ENCODE data around the gene POP4.

POP4 gene

DNA sequence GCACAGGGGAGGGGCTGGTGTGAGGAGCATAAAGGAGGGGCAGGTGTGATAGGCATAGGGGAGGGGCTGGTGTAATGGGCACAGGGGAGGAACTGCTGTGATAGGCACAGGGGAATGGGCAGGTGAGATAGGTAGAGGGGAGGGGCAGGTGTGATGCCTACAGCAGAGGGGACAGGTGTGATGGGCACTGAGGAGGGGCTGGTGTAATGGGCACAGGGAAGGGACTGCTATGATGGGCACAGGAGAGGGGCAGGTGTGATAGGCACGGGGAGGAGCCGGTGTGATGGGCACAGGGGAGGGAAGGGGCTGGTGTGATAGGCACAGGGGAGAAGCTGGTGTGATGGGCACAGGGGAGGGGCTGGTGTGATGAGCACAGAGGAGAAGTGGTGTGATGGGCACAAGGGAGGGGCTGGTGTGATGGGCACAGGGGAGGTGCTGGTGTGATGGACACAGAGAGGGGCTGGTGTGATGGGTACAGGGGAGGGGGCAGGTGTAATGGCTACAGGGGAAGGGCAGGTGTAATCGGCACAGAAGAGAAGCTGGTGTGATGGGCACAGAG lies 39.5 kb upstream of the POP4 start:
- no peak for DNase-seq
- Histone ChIP-seq H4K20me1 (ENCODE audit: insufficient read depth, low read length) (no peaks in the 10 kb centered on the region), H3F3A (ENCODE audit: insufficient read depth, low read length) (no peaks in the 10 kb centered on the region), H2AFZ (ENCODE audit: low read length) (no peak overlapping the region), H3K4me3 (ENCODE audit: low read length) (no peak overlapping the region), H3K9ac (ENCODE audit: low read length) (no peak overlapping the region), H3K4me1 (ENCODE audit: low read length) (no peaks in the 10 kb centered on the region), H3K27ac (ENCODE audit: low read length) (no peak overlapping the region), H3K36me3 (replicated peaks; ENCODE audit: insufficient read depth, low read length) (no peaks in the 10 kb centered on the region), H3K9me3 (replicated peaks; ENCODE audit: insufficient read depth, low read length) (no peaks in the 10 kb centered on the region), H3K4me2 (ENCODE audit: low read depth, low read length) (no peak overlapping the region), H3K79me2 (ENCODE audit: low read length) (no peaks in the 10 kb centered on the region), H3K9me2 (replicated peaks; ENCODE audit: insufficient read depth, low read length) (no peaks in the 10 kb centered on the region), H3K27me3 (replicated peaks; ENCODE audit: insufficient read depth, low read length) (peaks cover 63% of the 10 kb centered on the region)
- TF ChIP-seq, protein P1, sequence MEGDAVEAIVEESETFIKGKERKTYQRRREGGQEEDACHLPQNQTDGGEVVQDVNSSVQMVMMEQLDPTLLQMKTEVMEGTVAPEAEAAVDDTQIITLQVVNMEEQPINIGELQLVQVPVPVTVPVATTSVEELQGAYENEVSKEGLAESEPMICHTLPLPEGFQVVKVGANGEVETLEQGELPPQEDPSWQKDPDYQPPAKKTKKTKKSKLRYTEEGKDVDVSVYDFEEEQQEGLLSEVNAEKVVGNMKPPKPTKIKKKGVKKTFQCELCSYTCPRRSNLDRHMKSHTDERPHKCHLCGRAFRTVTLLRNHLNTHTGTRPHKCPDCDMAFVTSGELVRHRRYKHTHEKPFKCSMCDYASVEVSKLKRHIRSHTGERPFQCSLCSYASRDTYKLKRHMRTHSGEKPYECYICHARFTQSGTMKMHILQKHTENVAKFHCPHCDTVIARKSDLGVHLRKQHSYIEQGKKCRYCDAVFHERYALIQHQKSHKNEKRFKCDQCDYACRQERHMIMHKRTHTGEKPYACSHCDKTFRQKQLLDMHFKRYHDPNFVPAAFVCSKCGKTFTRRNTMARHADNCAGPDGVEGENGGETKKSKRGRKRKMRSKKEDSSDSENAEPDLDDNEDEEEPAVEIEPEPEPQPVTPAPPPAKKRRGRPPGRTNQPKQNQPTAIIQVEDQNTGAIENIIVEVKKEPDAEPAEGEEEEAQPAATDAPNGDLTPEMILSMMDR (IDR thresholded peaks at IDR 0.05; ENCODE audit: low read length): no peak
- TF ChIP-seq EZH2 (optimal IDR thresholded peaks at IDR 0.05; ENCODE audit: low read depth, low read length) (no peak), EZH2phosphoT487 (IDR thresholded peaks at IDR 0.05; ENCODE audit: low read length) (no peak)

DNA sequence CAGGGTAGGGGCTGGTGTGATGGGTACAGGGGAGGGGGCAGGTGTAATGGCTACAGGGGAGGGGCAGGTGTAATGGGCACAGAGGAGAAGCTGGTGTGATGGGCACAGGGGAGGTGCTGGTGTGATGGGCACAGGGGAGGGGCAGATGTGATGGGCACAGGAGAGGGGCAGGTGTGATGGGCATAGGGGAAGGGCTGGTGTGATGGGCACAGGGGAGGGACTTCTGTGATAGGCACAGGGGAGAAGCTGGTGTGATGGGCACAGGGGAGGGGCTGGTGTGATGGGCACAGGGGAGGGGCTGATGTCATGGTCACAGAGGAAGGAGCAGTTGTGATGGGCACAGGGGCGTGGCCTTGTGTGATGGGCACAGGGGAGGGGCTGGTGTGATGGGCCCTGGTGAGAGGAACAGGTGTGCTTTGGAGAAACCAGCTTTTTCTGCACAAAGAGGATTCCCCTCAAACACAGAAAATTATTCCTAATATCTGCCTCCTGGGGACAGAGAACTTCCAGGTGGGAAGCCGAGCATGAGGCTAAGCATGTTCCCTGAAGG lies 38.6 kb upstream of the POP4 start:
- Histone ChIP-seq H4K20me1 (ENCODE audit: insufficient read depth, low read length) (no peaks in the 10 kb centered on the region), H3K4me1 (ENCODE audit: low read length) (no peaks in the 10 kb centered on the region), H3K9me2 (replicated peaks; ENCODE audit: insufficient read depth, low read length) (no peaks in the 10 kb centered on the region), H3K27me3 (replicated peaks; ENCODE audit: insufficient read depth, low read length) (peaks cover 66% of the 10 kb centered on the region), H3F3A (ENCODE audit: insufficient read depth, low read length) (no peaks in the 10 kb centered on the region), H3K9ac (ENCODE audit: low read length) (no peak overlapping the region), H3K27ac (ENCODE audit: low read length) (no peak overlapping the region), H3K9me3 (replicated peaks; ENCODE audit: insufficient read depth, low read length) (no peaks in the 10 kb centered on the region), H3K79me2 (ENCODE audit: low read length) (no peaks in the 10 kb centered on the region), H3K4me3 (ENCODE audit: low read length) (no peak overlapping the region), H2AFZ (ENCODE audit: low read length) (no peak overlapping the region), H3K4me2 (ENCODE audit: low read depth, low read length) (no peak overlapping the region), H3K36me3 (replicated peaks; ENCODE audit: insufficient read depth, low read length) (no peaks in the 10 kb centered on the region)
- TF ChIP-seq EZH2 (optimal IDR thresholded peaks at IDR 0.05; ENCODE audit: low read depth, low read length): no peak
- no peak for TF ChIP-seq EZH2phosphoT487 (IDR thresholded peaks at IDR 0.05; ENCODE audit: low read length)
- TF ChIP-seq, protein P1 (IDR thresholded peaks at IDR 0.05; ENCODE audit: low read length): no peak
- no peak for DNase-seq

DNA sequence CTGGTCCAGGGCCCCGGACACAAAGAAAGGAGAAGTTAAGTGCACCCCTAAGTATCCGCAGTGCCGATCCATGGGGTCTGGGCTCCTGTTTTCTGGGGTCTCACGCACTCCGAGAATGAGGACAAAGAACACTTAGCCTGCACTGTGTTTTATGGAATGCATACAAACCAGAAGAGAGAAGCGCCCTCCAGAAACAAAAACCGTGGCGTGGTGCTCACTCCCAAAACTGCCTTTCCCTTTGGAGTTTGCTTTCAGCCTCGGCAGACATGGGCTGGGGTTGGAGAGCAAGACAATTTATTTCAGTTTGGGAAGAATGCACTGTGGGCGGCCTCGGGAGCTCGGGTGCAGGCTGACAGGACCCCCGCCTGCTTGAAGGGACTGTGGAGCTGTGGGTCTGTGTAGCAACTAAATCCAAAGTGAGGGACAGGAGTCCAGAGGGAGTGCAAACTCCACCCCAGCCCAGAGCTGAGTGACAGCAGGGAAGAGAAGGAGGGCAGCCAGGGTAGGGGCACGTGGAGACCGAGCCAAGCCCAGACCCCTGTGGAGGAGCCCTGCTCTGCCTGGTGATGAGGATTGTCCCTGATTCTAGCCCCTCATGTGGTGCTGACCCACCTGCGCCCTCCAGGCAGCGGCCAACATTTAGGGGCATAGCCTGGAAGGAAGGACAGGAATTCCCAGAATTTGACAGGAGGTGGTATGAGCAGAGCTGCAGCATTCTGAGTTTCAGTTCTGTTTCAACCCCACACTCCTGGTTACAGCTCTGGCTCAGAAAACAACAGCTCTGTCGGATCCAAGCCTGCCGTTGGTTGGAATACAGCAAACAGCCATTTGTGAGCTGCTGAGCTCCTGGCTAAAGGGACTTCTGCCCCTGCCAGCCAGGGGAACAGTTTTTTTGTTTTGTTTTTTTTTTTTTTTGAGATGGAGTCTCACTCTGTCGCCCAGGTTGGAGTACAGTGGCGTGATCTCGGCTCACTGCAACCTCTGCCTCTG lies 37.8 kb upstream of the POP4 start:
- H3K4me3 ChIP-seq (ENCODE audit: low read length): no peak overlapping the region
- no peak overlapping the region for H3K9ac ChIP-seq (ENCODE audit: low read length)
- no peaks in the 10 kb centered on the region for H3K79me2 ChIP-seq (ENCODE audit: low read length)
- no peak overlapping the region for H3K4me2 ChIP-seq (ENCODE audit: low read depth, low read length)
- H4K20me1 ChIP-seq (ENCODE audit: insufficient read depth, low read length): no peaks in the 10 kb centered on the region
- no peaks in the 10 kb centered on the region for H3K9me3 ChIP-seq (replicated peaks; ENCODE audit: insufficient read depth, low read length)
- H3K27me3 ChIP-seq (replicated peaks; ENCODE audit: insufficient read depth, low read length): peaks cover 73% of the 10 kb centered on the region
- TF ChIP-seq EZH2 (optimal IDR thresholded peaks at IDR 0.05; ENCODE audit: low read depth, low read length) (no peak), EZH2phosphoT487 (IDR thresholded peaks at IDR 0.05; ENCODE audit: low read length) (no peak)
- TF ChIP-seq, protein P1 (IDR thresholded peaks at IDR 0.05; ENCODE audit: low read length): no peak
- H3K9me2 ChIP-seq (replicated peaks; ENCODE audit: insufficient read depth, low read length): no peaks in the 10 kb centered on the region
- H3K4me1 ChIP-seq (ENCODE audit: low read length): no peaks in the 10 kb centered on the region
- H2AFZ ChIP-seq (ENCODE audit: low read length): no peak overlapping the region
- H3K36me3 ChIP-seq (replicated peaks; ENCODE audit: insufficient read depth, low read length): no peaks in the 10 kb centered on the region
- no peaks in the 10 kb centered on the region for H3F3A ChIP-seq (ENCODE audit: insufficient read depth, low read length)
- no peak overlapping the region for H3K27ac ChIP-seq (ENCODE audit: low read length)
- no peak for DNase-seq

Data from MM.1S (cell line).